Liver (tissue), 9 donors: ENCODE results near the gene CDK5R1. TPM values are rescaled to one million over a fixed set of nuclear protein-coding genes. Genes with fewer than 3 reads are reported as not detected.

Source experiments
- DNase-seq: peaks from one replicate; pipeline ENCODE4 v3.0.0-alpha.2; 2017; ENCODE audit warnings: low spot score
- H3K27ac ChIP-seq, 2 donors: one replicate each; pipeline ENCODE4 v1.7.0; 2013; ENCODE audit warnings: inconsistent platforms in 2 of 2, low read length in 2 of 2, control low read depth in 1 of 2, low read depth in 1 of 2, mild to moderate bottlenecking in 1 of 2
- H3K27me3 ChIP-seq, 4 donors: one replicate each; pipeline versions ENCODE4 v1.6.1 to v1.7.0; 2013; ENCODE audit warnings: low read length in 3 of 4, inconsistent platforms in 1 of 4, mild to moderate bottlenecking in 1 of 4, moderate library complexity in 1 of 4; ENCODE audit not compliant: control insufficient read depth in 4 of 4, insufficient read depth in 4 of 4
- H3K36me3 ChIP-seq, 4 donors: one replicate each; pipeline versions ENCODE4 v1.6.1 to v1.7.0; 2013; ENCODE audit warnings: low read length in 3 of 4, mild to moderate bottlenecking in 3 of 4, low read depth in 1 of 4, moderate library complexity in 1 of 4; ENCODE audit not compliant: control insufficient read depth in 4 of 4, insufficient read depth in 3 of 4
- H3K4me1 ChIP-seq, 4 donors: one replicate each; pipeline versions ENCODE4 v1.6.1 to v1.7.0; 2013; ENCODE audit warnings: low read length in 3 of 4, mild to moderate bottlenecking in 3 of 4, moderate library complexity in 1 of 4; ENCODE audit not compliant: control insufficient read depth in 4 of 4, insufficient read depth in 4 of 4
- H3K4me3 ChIP-seq, 3 donors: one replicate each; pipeline versions ENCODE4 v1.6.1 to v1.7.0; 2013; ENCODE audit warnings: low read length in 3 of 3, control low read depth in 1 of 3, low read depth in 1 of 3, mild to moderate bottlenecking in 1 of 3
- H3K9ac ChIP-seq, 2 donors: one replicate each; pipeline ENCODE4 v1.7.0; 2013; ENCODE audit warnings: low read length in 2 of 2, mild to moderate bottlenecking in 2 of 2, moderate library complexity in 2 of 2, control low read depth in 1 of 2, low read depth in 1 of 2
- H3K9me3 ChIP-seq, 4 donors: one replicate each; pipeline versions ENCODE4 v1.6.1 to v1.7.0; 2013; ENCODE audit warnings: low read length in 3 of 4; ENCODE audit not compliant: control insufficient read depth in 4 of 4
- ATF3 ChIP-seq: IDR thresholded peaks from 2 replicates; pipeline ENCODE4 v1.6.1; 2016; ENCODE audit warnings: antibody characterized with exemption
- CTCF ChIP-seq: fragments of 150-350 bp; IDR thresholded peaks from 2 replicates; pipeline ENCODE4 v1.5.1; 2017; ENCODE audit warnings: improper control_type of control experiment, low read depth, low read length; ENCODE audit not compliant: missing input control
- EGR1 ChIP-seq, 2 donors: IDR thresholded peaks; 2 replicates each; pipeline ENCODE4 v1.6.1; 2016 to 2018; ENCODE audit warnings: antibody characterized with exemption in 2 of 2, low read depth in 2 of 2
- FOXA1 ChIP-seq: IDR thresholded peaks from 2 replicates; pipeline ENCODE4 v1.6.1; 2016; ENCODE audit warnings: antibody characterized with exemption
- GABPA ChIP-seq, 2 donors: IDR thresholded peaks in 1 of 2; conservative IDR thresholded peaks in 1 of 2; 2 replicates each; pipeline ENCODE4 v1.6.1; 2016; ENCODE audit warnings: antibody characterized with exemption in 2 of 2, mild to moderate bottlenecking in 1 of 2, moderate library complexity in 1 of 2
- HNF4A ChIP-seq, 2 donors: conservative IDR thresholded peaks; 2 replicates each; pipeline ENCODE4 v1.6.1; 2016; ENCODE audit warnings: antibody characterized with exemption in 2 of 2, mild to moderate bottlenecking in 2 of 2
- HNF4G ChIP-seq: IDR thresholded peaks from 2 replicates; pipeline ENCODE4 v1.6.1; 2016; ENCODE audit warnings: antibody characterized with exemption
- JUND ChIP-seq, 2 donors: IDR thresholded peaks; 2 replicates each; pipeline ENCODE4 v1.6.1; 2016; ENCODE audit warnings: antibody characterized with exemption in 2 of 2
- MAX ChIP-seq: IDR thresholded peaks from 2 replicates; pipeline ENCODE4 v1.6.1; 2016; ENCODE audit warnings: antibody characterized with exemption
- NR2F2 ChIP-seq: IDR thresholded peaks from 2 replicates; pipeline ENCODE4 v1.6.1; 2016; ENCODE audit warnings: antibody characterized with exemption
- RAD21 ChIP-seq, 2 donors: IDR thresholded peaks; 2 replicates each; pipeline ENCODE4 v1.6.1; 2016; ENCODE audit warnings: antibody characterized with exemption in 2 of 2, mild to moderate bottlenecking in 2 of 2
- REST ChIP-seq: IDR thresholded peaks from 2 replicates; pipeline ENCODE4 v1.6.1; 2016; ENCODE audit warnings: antibody characterized with exemption, mild to moderate bottlenecking
- RXRA ChIP-seq, 2 donors: IDR thresholded peaks; 2 replicates each; pipeline ENCODE4 v1.6.1; 2017 to 2018; ENCODE audit warnings: antibody characterized with exemption in 2 of 2, mild to moderate bottlenecking in 1 of 2
- SP1 ChIP-seq: IDR thresholded peaks from 2 replicates; pipeline ENCODE4 v1.6.1; 2018; ENCODE audit warnings: antibody characterized with exemption, mild to moderate bottlenecking
- TAF1 ChIP-seq: conservative IDR thresholded peaks from 2 replicates; pipeline ENCODE4 v1.6.1; 2016; ENCODE audit warnings: antibody characterized with exemption, mild to moderate bottlenecking
- YY1 ChIP-seq: IDR thresholded peaks from 2 replicates; pipeline ENCODE4 v1.6.1; 2016; ENCODE audit warnings: antibody characterized with exemption, mild to moderate bottlenecking
- ZBTB33 ChIP-seq: IDR thresholded peaks from 2 replicates; pipeline ENCODE4 v1.6.1; 2016; ENCODE audit warnings: antibody characterized with exemption
- WGBS: extraction: QIAGEN DNeasy Blood & Tissue Kit; methylation state at CpG from one replicate; pipeline ENCODE4 v1.1.7; 2013; 5-methylcytosine and 5-hydroxymethylcytosine counted together
- polyA plus RNA-seq, 2 donors: library from polyadenylated mRNA; stranded (reverse) in 1 of 2; unstranded in 1 of 2; fragments of 200-250 nt in 1 of 2; fragments of >200 nt in 1 of 2; fragmentation: Nextera tagmentation in 1 of 2; extraction: Ambion mirVana in 1 of 2; gene quantifications; one replicate each; pipeline versions ENCODE4 v1.2.1 to v1.2.3, GENCODE V29; 2013 to 2015
- total RNA-seq, 2 donors: library from RNA; depleted of rRNA; stranded (reverse); fragments of >200 nt; gene quantifications; one replicate each; pipeline ENCODE4 v1.2.3, GENCODE V29; 2014
- donor health status: healthy.
- donor health status: healthy.
- donor health status: healthy.
- donor health status: healthy.
- donor health status: healthy.

Gene CDK5R1
- total and polyA plus RNA-seq, 4 donors: 0.08 to 0.93 (median 0.64) TPM

- TF ChIP-seq GABPA (IDR thresholded peaks at IDR 0.05 in 1 of 2, conservative IDR thresholded peaks at IDR 0.05 in 1 of 2): no peak
- TF ChIP-seq YY1: no peak
- no peak for TF ChIP-seq FOXA1
- 94% methylated on average over 2 of the region's 2 CpGs for WGBS
Measured at GRCh38 chr17:32451879-32452278, 34.9 kb upstream of the CDK5R1 start.

GRCh38 chr17:32452281-32452680 is 34.5 kb upstream of the CDK5R1 start:
- H3K9ac ChIP-seq: no peak overlapping the region
- no peak overlapping the region for H3K4me3 ChIP-seq
- DNase-seq: no peak
- TF ChIP-seq EGR1 (IDR thresholded peaks at IDR 0.05; ENCODE audit: low read depth in 2 of 2) (no peak), RAD21 (IDR thresholded peaks at IDR 0.05) (no peak), RXRA (IDR thresholded peaks at IDR 0.05) (no peak), ATF3 (no peak), FOXA1 (no peak), SP1 (no peak), GABPA (IDR thresholded peaks at IDR 0.05 in 1 of 2, conservative IDR thresholded peaks at IDR 0.05 in 1 of 2) (no peak), JUND (IDR thresholded peaks at IDR 0.05) (no peak), MAX (no peak), ZBTB33 (no peak), HNF4A (conservative IDR thresholded peaks at IDR 0.05) (no peak), TAF1 (no peak), HNF4G (no peak)
- H3K27ac ChIP-seq: no peak overlapping the region
- H3K9me3 ChIP-seq: no peaks in the 10 kb centered on the region
- H3K27me3 ChIP-seq: no peaks in the 10 kb centered on the region
- WGBS: 99% methylated on average over 1 of the region's 1 CpG
- no peaks in the 10 kb centered on the region for H3K4me1 ChIP-seq
- peaks cover 4 to 65% (median 49%) of the 10 kb centered on the region in 4 donors for H3K36me3 ChIP-seq

More at GRCh38 chr17:32451879-32452278, 34.9 kb upstream of the CDK5R1 start:
- Histone ChIP-seq H3K27ac (no peak overlapping the region), H3K4me3 (no peak overlapping the region), H3K36me3 (peaks cover 4 to 64% (median 46%) of the 10 kb centered on the region in 4 donors), H3K4me1 (no peaks in the 10 kb centered on the region), H3K9me3 (no peaks in the 10 kb centered on the region), H3K9ac (no peak overlapping the region), H3K27me3 (no peaks in the 10 kb centered on the region)
- no peak for DNase-seq

- no peaks in the 10 kb centered on the region for H3K4me1 ChIP-seq
- no peak overlapping the region for H3K9ac ChIP-seq
- no peak overlapping the region for H3K4me3 ChIP-seq
- H3K9me3 ChIP-seq: no peaks in the 10 kb centered on the region
- no peak overlapping the region for H3K27ac ChIP-seq
- 92% methylated on average over 2 of the region's 2 CpGs for WGBS
- peaks cover 5 to 66% (median 55%) of the 10 kb centered on the region in 4 donors for H3K36me3 ChIP-seq
- no peaks in the 10 kb centered on the region for H3K27me3 ChIP-seq
- TF ChIP-seq YY1 (no peak), EGR1 (IDR thresholded peaks at IDR 0.05; ENCODE audit: low read depth in 2 of 2) (no peak), RXRA (IDR thresholded peaks at IDR 0.05) (no peak), TAF1 (no peak), NR2F2 (no peak), JUND (IDR thresholded peaks at IDR 0.05) (no peak), GABPA (IDR thresholded peaks at IDR 0.05 in 1 of 2, conservative IDR thresholded peaks at IDR 0.05 in 1 of 2) (no peak), MAX (no peak), HNF4G (no peak), ATF3 (no peak), FOXA1 (no peak), CTCF (no peak), RAD21 (IDR thresholded peaks at IDR 0.05) (no peak), REST (no peak), SP1 (no peak)
- no peak for DNase-seq
Measured at GRCh38 chr17:32453370-32453769, 33.4 kb upstream of the CDK5R1 start.
